CD4-positive, alpha-beta T cell treated with Interleukin-4 for 4 hours (primary cell): ENCODE measurements around the gene EFCAB6.

Source experiments
- DNase-seq: peaks from one replicate; pipeline ENCODE4 v3.0.0-alpha.2; 2020

EFCAB6 gene

DNA sequence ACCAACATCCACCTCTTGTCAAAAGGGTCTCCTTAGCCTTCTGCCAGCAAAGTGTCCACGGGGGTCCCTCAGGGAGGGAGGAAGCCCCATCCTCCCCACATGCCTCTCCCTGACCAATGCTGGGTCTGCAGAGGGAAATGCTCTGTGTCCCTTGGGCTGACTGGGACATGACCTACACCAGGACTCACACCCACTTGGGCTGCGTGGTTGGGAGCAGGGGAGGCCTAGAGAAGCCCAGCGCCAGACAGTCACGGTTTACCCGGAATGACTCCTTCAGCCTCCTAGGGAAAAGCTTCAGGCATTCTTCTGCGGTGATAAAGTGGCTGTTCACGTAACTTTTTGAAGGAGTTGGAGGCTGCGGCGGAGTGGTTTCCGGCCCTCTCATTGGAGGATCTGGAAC is 180.3 kb downstream of the EFCAB6 start:
- no peak for DNase-seq

- no peak for DNase-seq
These were observed 180.9 kb downstream of the EFCAB6 start for GRCh38 chr22:43631201-43631600.

DNA sequence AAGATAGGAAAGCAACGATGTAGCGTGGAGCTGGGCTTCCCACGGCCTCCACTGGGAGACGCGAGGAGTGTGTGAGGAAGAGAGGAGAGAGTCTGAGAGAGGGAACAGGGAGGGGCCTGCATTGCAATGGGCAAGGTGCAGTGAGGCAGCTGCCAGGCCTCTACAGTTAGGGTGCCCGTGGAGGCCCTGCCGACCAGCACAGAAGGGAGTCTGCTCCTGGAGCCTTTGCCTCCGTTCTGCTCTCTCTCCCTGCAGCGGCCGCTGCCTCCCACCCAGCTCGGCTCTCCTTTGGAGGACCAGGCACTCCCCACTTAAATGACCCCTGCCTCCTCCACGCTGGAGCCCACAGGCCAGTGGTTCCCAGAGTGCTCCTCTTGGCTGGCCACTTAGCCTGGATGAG is 181.7 kb downstream of the EFCAB6 start:
- DNase-seq: no peak

GRCh38 chr22:43628250-43628649 is 183.9 kb downstream of the EFCAB6 start:
- DNase-seq: no peak

- no peak for DNase-seq
These were observed 184.5 kb downstream of the EFCAB6 start for GRCh38 chr22:43627485-43628213.

- DNase-seq: no peak
These were observed 186.9 kb downstream of the EFCAB6 start for GRCh38 chr22:43625242-43625641.

- DNase-seq: no peak
These were observed 187.7 kb downstream of the EFCAB6 start for GRCh38 chr22:43624144-43624998.

DNA sequence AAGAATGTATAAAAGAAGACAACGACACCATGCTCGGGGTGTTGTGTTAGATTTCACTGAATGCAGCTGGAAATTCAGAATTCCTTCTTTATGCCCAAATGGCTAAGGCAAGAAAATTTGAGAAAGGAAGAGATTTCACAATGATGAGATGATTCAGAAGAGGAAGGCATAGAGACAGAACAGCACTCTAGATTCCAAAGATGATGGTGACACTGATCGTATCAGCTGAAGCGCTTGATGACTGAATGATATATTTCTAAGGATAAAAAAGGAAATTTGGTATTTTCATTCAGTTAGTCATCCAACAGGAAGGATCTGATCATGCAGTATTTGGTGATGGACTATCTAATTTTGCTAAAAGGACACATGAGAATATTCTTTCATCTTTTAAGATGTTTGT is 189.2 kb downstream of the EFCAB6 start:
- no peak for DNase-seq

DNA sequence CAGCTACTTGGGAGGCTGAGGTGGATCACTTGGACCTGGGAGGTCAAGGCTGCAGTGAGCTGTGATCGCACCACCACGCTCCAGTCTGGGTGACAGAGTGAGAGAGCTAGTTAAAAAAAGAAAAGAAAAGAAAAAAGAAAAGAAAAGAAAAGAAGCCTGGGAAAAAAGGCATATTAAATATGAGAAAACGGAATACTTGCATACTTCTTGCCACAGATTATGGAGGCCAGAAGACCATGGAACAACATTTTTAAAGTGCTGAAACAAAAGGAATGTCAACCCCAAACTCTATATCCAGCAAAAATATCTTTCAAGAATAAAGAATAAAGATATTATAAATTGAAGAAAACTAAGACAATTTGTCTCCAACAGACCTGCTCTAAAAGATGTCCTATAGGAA is 191.9 kb downstream of the EFCAB6 start:
- no peak for DNase-seq

GRCh38 chr22:43618517-43618916 is 193.6 kb downstream of the EFCAB6 start:
- DNase-seq: no peak

GRCh38 chr22:43616645-43617044 is 195.5 kb downstream of the EFCAB6 start:
- no peak for DNase-seq

DNA sequence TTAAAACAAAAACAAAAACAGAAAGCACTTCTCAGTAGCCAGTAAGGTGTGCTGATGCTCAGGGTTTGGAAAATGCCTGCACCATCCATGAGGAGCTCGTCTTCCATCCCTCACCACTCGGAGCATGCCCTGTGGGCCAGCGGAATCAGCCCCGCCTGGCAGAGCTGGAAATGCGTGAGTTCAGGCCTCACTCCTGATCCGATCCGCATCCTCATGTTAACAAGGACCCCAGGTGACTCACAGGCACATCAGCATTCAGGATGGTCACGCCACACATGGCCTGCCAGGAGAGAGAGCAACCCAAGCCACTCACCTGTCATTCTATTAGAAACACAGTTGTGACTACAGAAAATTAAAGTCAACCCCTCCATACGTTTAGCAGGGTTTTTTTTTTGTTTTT is 211.8 kb downstream of the EFCAB6 start:
- DNase-seq: no peak

- no peak for DNase-seq
These were observed 219.6 kb downstream of the EFCAB6 start for GRCh38 chr22:43592476-43592875.

GRCh38 chr22:43591380-43591779 is 220.7 kb downstream of the EFCAB6 start:
- no peak for DNase-seq

- no peak for DNase-seq
These were observed 224.5 kb downstream of the EFCAB6 start for GRCh38 chr22:43587574-43587973.

- no peak for DNase-seq
These were observed 228.6 kb downstream of the EFCAB6 start for GRCh38 chr22:43583501-43583900.

GRCh38 chr22:43582394-43582793 is 229.7 kb downstream of the EFCAB6 start:
- DNase-seq: no peak

GRCh38 chr22:43580271-43580750 is 231.8 kb downstream of the EFCAB6 start:
- no peak for DNase-seq

DNA sequence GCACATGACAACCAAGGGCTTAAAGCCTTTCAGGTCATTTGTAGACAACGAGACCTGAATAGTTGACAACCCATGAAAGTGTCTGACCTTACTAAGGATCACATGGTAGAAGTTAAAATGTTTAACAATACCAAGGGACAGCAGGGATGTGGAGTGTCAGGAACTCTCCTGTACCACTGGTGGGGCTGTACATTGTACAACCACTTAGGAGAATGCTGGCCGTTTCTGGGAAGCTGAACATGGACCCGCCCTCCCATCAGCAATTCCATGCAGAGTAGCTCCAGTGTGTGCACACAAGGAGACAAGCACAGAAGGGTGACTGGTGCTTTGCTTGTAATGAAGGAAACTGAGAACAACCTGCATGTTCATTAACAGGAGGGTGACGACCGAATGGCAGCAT is 237.4 kb downstream of the EFCAB6 start:
- no peak for DNase-seq

DNA sequence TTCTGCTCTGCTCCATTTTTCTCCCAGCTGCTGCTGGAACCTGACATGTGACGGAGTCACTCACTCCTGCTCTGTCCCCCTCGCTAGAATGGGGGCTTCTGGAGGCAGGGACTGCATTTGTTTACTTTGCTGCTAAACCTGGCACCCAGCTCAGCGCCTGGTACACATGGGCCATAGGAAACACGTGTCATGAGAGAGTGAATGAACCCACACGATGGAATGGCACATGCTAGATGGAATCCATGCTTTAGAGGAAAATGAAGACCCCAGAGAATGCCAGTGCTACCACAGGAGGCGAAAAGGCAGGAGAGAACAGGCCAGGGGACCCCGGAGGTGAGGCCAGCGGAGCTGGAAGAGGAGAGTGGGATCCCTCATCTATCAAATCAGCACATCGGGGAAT is 239.4 kb downstream of the EFCAB6 start:
- DNase-seq: no peak

- no peak for DNase-seq
These were observed 240.9 kb downstream of the EFCAB6 start for GRCh38 chr22:43571181-43571580.

GRCh38 chr22:43570531-43571165 is 241.5 kb downstream of the EFCAB6 start:
- no peak for DNase-seq

DNA sequence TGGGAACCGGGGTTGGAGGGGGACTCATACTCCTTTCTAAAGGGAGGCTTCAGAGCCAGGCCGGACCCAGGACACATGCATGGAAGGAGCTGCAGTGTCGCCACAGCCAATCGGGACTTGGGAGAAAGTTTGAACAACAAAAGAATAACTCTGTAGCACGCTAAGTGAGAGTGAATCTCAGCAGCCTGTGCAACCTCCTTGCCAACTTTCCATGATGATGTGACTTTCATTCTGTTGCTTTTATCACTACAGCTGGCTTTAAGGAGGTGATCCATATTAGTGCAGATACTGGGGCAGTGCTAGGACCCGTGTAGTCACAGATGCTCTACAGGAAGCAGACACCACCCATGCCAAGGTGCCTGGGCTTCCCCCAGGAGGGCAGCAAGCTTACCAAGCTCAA is 243.0 kb downstream of the EFCAB6 start:
- DNase-seq: no peak
